Keratinocyte (primary cell): ENCODE data around the gene RPL18A. TPM values are rescaled to one million over a fixed set of nuclear protein-coding genes. Genes with fewer than 3 reads are reported as not detected.

ENCODE experiments used
- DNase-seq: peaks from one replicate; pipeline ENCODE4 v3.0.0-alpha.2; 2011; ENCODE audit warnings: low read depth, missing footprints, low spot score
- FAIRE-seq: peaks from 2 replicates; lab custom pipeline; 2011; peaks lifted over from hg19 to GRCh38; lab: Jason Lieb, UNC
- H2AFZ ChIP-seq: 2 replicates; pipeline ENCODE4 v1.6.0; 2012; ENCODE audit warnings: low read length, control low read depth, inconsistent platforms; ENCODE audit not compliant: control insufficient read depth
- H3K27ac ChIP-seq: 2 replicates; pipeline ENCODE4 v1.5.1; 2011; ENCODE audit warnings: low read length; ENCODE audit not compliant: control insufficient read depth, insufficient read depth
- H3K27me3 ChIP-seq: 3 replicates; pipeline ENCODE4 v1.6.0; 2011; ENCODE audit warnings: low read length; ENCODE audit not compliant: control insufficient read depth, insufficient read depth; ENCODE audit errors: extremely low read depth
- H3K36me3 ChIP-seq, 2 experiments: 2 replicates in 1 of 2; 3 replicates in 1 of 2; pipeline ENCODE4 v1.5.1; 2011; ENCODE audit warnings: low read length in 2 of 2, mild to moderate bottlenecking in 1 of 2; ENCODE audit not compliant: control insufficient read depth in 2 of 2, insufficient read depth in 2 of 2; ENCODE audit errors: extremely low read depth in 1 of 2
- H3K4me1 ChIP-seq: 3 replicates; pipeline ENCODE4 v1.5.1; 2011; ENCODE audit warnings: low read length; ENCODE audit not compliant: control insufficient read depth, insufficient read depth; ENCODE audit errors: extremely low read depth
- H3K4me2 ChIP-seq: 3 replicates; pipeline ENCODE4 v1.6.0; 2011; ENCODE audit warnings: low read depth, low read length; ENCODE audit not compliant: control insufficient read depth, insufficient read depth; ENCODE audit errors: extremely low read depth
- H3K4me3 ChIP-seq, 3 experiments: fragments of 200-600 bp in 1 of 3; sonication (generic) in 1 of 3; 2 replicates in 2 of 3; 3 replicates in 1 of 3; pipeline ENCODE4 v1.5.1; 2011 to 2016; ENCODE audit warnings: low read length in 3 of 3, mild to moderate bottlenecking in 3 of 3, control low read depth in 2 of 3, inconsistent platforms in 1 of 3, low read depth in 1 of 3, mixed read lengths in 1 of 3, mixed run types in 1 of 3, moderate library complexity in 1 of 3; ENCODE audit not compliant: control insufficient read depth in 2 of 3, insufficient read depth in 2 of 3; ENCODE audit errors: extremely low read depth in 1 of 3
- H3K79me2 ChIP-seq: 2 replicates; pipeline ENCODE4 v1.6.0; 2012; ENCODE audit warnings: low read length; ENCODE audit not compliant: control insufficient read depth, insufficient read depth
- H3K9ac ChIP-seq: 3 replicates; pipeline ENCODE4 v1.6.0; 2011; ENCODE audit warnings: low read length; ENCODE audit not compliant: control insufficient read depth, insufficient read depth; ENCODE audit errors: extremely low read depth
- H3K9me1 ChIP-seq: 3 replicates; pipeline ENCODE4 v1.6.0; 2011; ENCODE audit warnings: low read length; ENCODE audit not compliant: control insufficient read depth, insufficient read depth; ENCODE audit errors: extremely low read depth
- H3K9me3 ChIP-seq: 2 replicates; pipeline ENCODE4 v1.5.1; 2012; ENCODE audit warnings: low read depth, low read length; ENCODE audit not compliant: control insufficient read depth
- H4K20me1 ChIP-seq: 3 replicates; pipeline ENCODE4 v1.6.0; 2011; ENCODE audit warnings: low read length; ENCODE audit not compliant: control insufficient read depth, insufficient read depth; ENCODE audit errors: extremely low read depth
- CTCF ChIP-seq, 3 experiments: IDR thresholded peaks in 1 of 3; conservative IDR thresholded peaks in 1 of 3; optimal IDR thresholded peaks in 1 of 3; 2 replicates in 2 of 3; 3 replicates in 1 of 3; pipeline versions ENCODE3 to v1.5.1; 2011; ENCODE audit warnings: low read length in 3 of 3, mild to moderate bottlenecking in 3 of 3, moderate library complexity in 2 of 3, control low read depth in 1 of 3, inconsistent platforms in 1 of 3; ENCODE audit not compliant: insufficient read depth in 2 of 3; ENCODE audit errors: extremely low read depth in 1 of 3
- EZH2 ChIP-seq: IDR thresholded peaks from one replicate; pipeline ENCODE4 v1.6.1; 2012; ENCODE audit warnings: inconsistent platforms, mild to moderate bottlenecking, low read length, moderate library complexity
- dilution Hi-C: fragments of 300-500 bp; cut with MboI; formaldehyde crosslinking; loops from one replicate; pipeline ENCODE4 v1.7.0; 2020; ENCODE audit warnings: low sequenced_read_pairs; ENCODE audit not compliant: extremely low pct_ligation_motif_present
- polyA plus RNA-seq, 5 experiments: library from polyadenylated mRNA; depleted of rRNA in 3 of 5; stranded (reverse) in 3 of 5; stranded (forward) in 1 of 5; unstranded in 1 of 5; fragments of >200 nt; gene quantifications; 1 replicate in 1 of 5; 2 replicates in 3 of 5; 3 replicates in 1 of 5; pipeline versions ENCODE4 v1.2.1 to v1.2.3, GENCODE V29; 2011 to 2012; ENCODE audit warnings: missing spikeins in 2 of 5, low read depth in 1 of 5, low replicate concordance in 1 of 5

Gene RPL18A
- polyA plus RNA-seq, 1 donor (not counting 4 experiments of a cell fraction or from before 2014, with no cell fraction given), result 1,044 TPM

DNA sequence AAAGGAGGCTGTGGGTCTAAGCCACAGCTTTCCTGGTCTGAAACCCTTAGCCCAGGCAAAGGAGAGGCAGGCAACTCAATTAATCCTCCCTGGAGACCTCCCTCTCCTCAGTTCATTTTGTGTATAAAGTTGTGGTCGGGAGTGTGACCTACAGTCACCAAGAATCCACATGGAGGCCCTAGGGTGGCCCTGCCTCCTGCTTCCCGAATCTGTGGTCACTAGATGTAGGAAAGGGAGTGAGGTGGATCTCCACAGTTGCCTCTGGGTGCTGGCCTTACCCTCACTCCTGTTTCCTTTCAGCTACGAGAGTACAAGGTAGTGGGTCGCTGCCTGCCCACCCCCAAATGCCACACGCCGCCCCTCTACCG, 1.3 kb downstream of the RPL18A start:
- peaks cover 27% of the 10 kb centered on the region for H4K20me1 ChIP-seq
- H3K4me2 ChIP-seq, result peak overlapping the region; percentile 88
- H3K79me2 ChIP-seq, result peaks cover 33% of the 10 kb centered on the region
- no peaks in the 10 kb centered on the region for H3K9me3 ChIP-seq
- H3K27me3 ChIP-seq, result no peaks in the 10 kb centered on the region
- DNase-seq, result no peak
- H3K4me1 ChIP-seq, result peaks cover 14% of the 10 kb centered on the region
- H3K4me3 ChIP-seq, result peak overlapping the region; percentile 89 to 100 (median 99)
- H2AFZ ChIP-seq, result no peak overlapping the region
- H3K9ac ChIP-seq, result peak overlapping the region; percentile 100
- no peak for FAIRE-seq
- dilution Hi-C loops, result no loop called here
- TF ChIP-seq EZH2 (no peak), CTCF (optimal IDR thresholded peaks at IDR 0.05 in 1 of 3, IDR thresholded peaks at IDR 0.05 in 1 of 3, conservative IDR thresholded peaks at IDR 0.05 in 1 of 3; ENCODE audit: extremely low read depth in 1 of 3, insufficient read depth in 2 of 3, low read length in 3 of 3) (no peak)
- H3K9me1 ChIP-seq, result no peaks in the 10 kb centered on the region
- peaks cover 34 to 43% of the 10 kb centered on the region in 2 experiments for H3K36me3 ChIP-seq
- H3K27ac ChIP-seq, result peak overlapping the region; percentile 93

GRCh38 chr19:17861542-17862402, 2.1 kb downstream of the RPL18A start:
- dilution Hi-C loops, result no loop called here
- FAIRE-seq (no peak), DNase-seq (no peak)
- Histone ChIP-seq H3K4me1 (peaks cover 14% of the 10 kb centered on the region), H3K4me3 (peak overlapping the region; percentile 89 to 100 (median 99)), H3K36me3 (peaks cover 34 to 43% of the 10 kb centered on the region in 2 experiments), H4K20me1 (peaks cover 27% of the 10 kb centered on the region), H3K79me2 (peaks cover 33% of the 10 kb centered on the region), H3K9me1 (no peaks in the 10 kb centered on the region), H3K4me2 (peak overlapping the region; percentile 88), H3K27ac (peak overlapping the region; percentile 93), H3K27me3 (no peaks in the 10 kb centered on the region), H3K9ac (peak overlapping the region; percentile 100), H2AFZ (no peak overlapping the region), H3K9me3 (no peaks in the 10 kb centered on the region)
- no peak for TF ChIP-seq EZH2
- no peak for TF ChIP-seq CTCF (optimal IDR thresholded peaks at IDR 0.05 in 1 of 3, IDR thresholded peaks at IDR 0.05 in 1 of 3, conservative IDR thresholded peaks at IDR 0.05 in 1 of 3; ENCODE audit: extremely low read depth in 1 of 3, insufficient read depth in 2 of 3, low read length in 3 of 3)
